ENCODE data around the gene TMEM183A.
"Not testable (repeated sequence)": the region's sequence is repeated elsewhere in the genome, so short reads cannot be mapped to it uniquely, and the experiment has no call there.

Gene TMEM183A

GRCh38 chr1:203006948-203007871, at the start of gene TMEM183A:
TMEM183A (plus strand) TSS chr1:203007374; CDS start chr1:203007466, 92 bp downstream.
- peak; percentile 84 for DNase-seq

GRCh38 chr1:202957733-202958543, 49.2 kb upstream of the TMEM183A start, which contains the start of gene ADIPOR1:
ADIPOR1 (minus strand) TSS chr1:202958312; CDS start chr1:202951070, 7,242 bp downstream.
- peak; percentile 7 for DNase-seq

GRCh38 chr1:202958544-202959275, 48.5 kb upstream of the TMEM183A start:
- DNase-seq, result peak; percentile 6

GRCh38 chr1:202959276-202959620, 47.9 kb upstream of the TMEM183A start:
- DNase-seq, result no peak

GRCh38 chr1:202961220-202961880, 45.8 kb upstream of the TMEM183A start:
- no peak for DNase-seq

GRCh38 chr1:202964791-202965410, 42.3 kb upstream of the TMEM183A start:
- DNase-seq, result no peak

- no peak for DNase-seq
Observed at GRCh38 chr1:202965422-202965821, 41.8 kb upstream of the TMEM183A start.

GRCh38 chr1:202966006-202966898, 40.9 kb upstream of the TMEM183A start:
- DNase-seq, result no peak

GRCh38 chr1:202967684-202968281, 39.4 kb upstream of the TMEM183A start:
- peak; percentile 1 for DNase-seq

- no peak for DNase-seq
Observed at GRCh38 chr1:202968351-202968750, 38.8 kb upstream of the TMEM183A start.

GRCh38 chr1:202968895-202969295, 38.3 kb upstream of the TMEM183A start:
- DNase-seq, result peak; percentile 90

- DNase-seq, result no peak
Observed at GRCh38 chr1:202972046-202972445, 35.1 kb upstream of the TMEM183A start.

GRCh38 chr1:202974856-202975255, 32.3 kb upstream of the TMEM183A start:
- no peak for DNase-seq

- DNase-seq, result no peak
Observed at GRCh38 chr1:202976633-202977032, 30.5 kb upstream of the TMEM183A start.

- DNase-seq, result no peak
Observed at GRCh38 chr1:202979459-202979858, 27.7 kb upstream of the TMEM183A start.

GRCh38 chr1:202981939-202982338, 25.2 kb upstream of the TMEM183A start:
- no peak for DNase-seq

- DNase-seq, result no peak
Observed at GRCh38 chr1:202982715-202983430, 24.3 kb upstream of the TMEM183A start.

GRCh38 chr1:202986120-202986519, 21.1 kb upstream of the TMEM183A start:
- not testable (repeated sequence) for DNase-seq

GRCh38 chr1:202987255-202987654, 19.9 kb upstream of the TMEM183A start:
- no peak for DNase-seq
